ENCODE results near the gene SLC44A5. TPM values are rescaled to one million over a fixed set of nuclear protein-coding genes. Genes with fewer than 3 reads are reported as not detected.

Gene SLC44A5
- total RNA-seq, 4 donors from 2014 or later = 2.2 to 5.2 (median 3.3) TPM; not detected in 1

GRCh38 chr1:75469586-75470173 lies 141.2 kb downstream of the SLC44A5 start:
- no peaks in the 10 kb centered on the region for H3K4me1 ChIP-seq
- WGBS, 2 donors (ENCODE audit: low coverage in 1 of 2) = 72 to 74% methylated on average over 5 to 7 of the region's 7 CpGs
- intact Hi-C loops (cut with DNase I; ENCODE audit: low total_unique reads) = no loop called here
- TF ChIP-seq EP300 (IDR thresholded peaks at IDR 0.05; ENCODE audit: low read depth) (no peak), POLR2AphosphoS5 (IDR thresholded peaks at IDR 0.05) (no peak), CTCF (IDR thresholded peaks at IDR 0.05) (no peak), POLR2A (IDR thresholded peaks at IDR 0.05) (no peak)
- no peaks in the 10 kb centered on the region for H3K9me3 ChIP-seq
- in situ Hi-C loops (cut with MboI; ENCODE audit: low pct_ligation_motif_present in 1 of 4, low pct_unique_long_range_greater_than_20kb in 1 of 4, low sequenced_read_pairs in 3 of 4) = no loop called here
- no peaks in the 10 kb centered on the region for H3K36me3 ChIP-seq
- H3K27ac ChIP-seq = no peak overlapping the region
- H3K27me3 ChIP-seq = no peaks in the 10 kb centered on the region
- DNase-seq = no peak
- no peak overlapping the region for H3K4me3 ChIP-seq

- in situ Hi-C loops (cut with MboI; ENCODE audit: low pct_ligation_motif_present in 1 of 4, low pct_unique_long_range_greater_than_20kb in 1 of 4, low sequenced_read_pairs in 3 of 4) = no loop called here
- WGBS, 2 donors (ENCODE audit: low coverage in 1 of 2) = 80 to 100% methylated on average over 1 to 3 of the region's 3 CpGs
These were observed 149.0 kb downstream of the SLC44A5 start for GRCh38 chr1:75461808-75462325.

GRCh38 chr1:75449998-75450397 lies 160.9 kb downstream of the SLC44A5 start:
- H3K27ac ChIP-seq = no peak overlapping the region
- no peak overlapping the region for H3K4me3 ChIP-seq
- no peak for TF ChIP-seq POLR2A (IDR thresholded peaks at IDR 0.05)
- TF ChIP-seq CTCF (IDR thresholded peaks at IDR 0.05) = no peak
- no peak for TF ChIP-seq EP300 (IDR thresholded peaks at IDR 0.05; ENCODE audit: low read depth)
- TF ChIP-seq POLR2AphosphoS5 (IDR thresholded peaks at IDR 0.05) = no peak
- DNase-seq = no peak
- H3K4me1 ChIP-seq = no peaks in the 10 kb centered on the region
- peaks cover 0 to 3% of the 10 kb centered on the region in 2 donors for H3K9me3 ChIP-seq
- in situ Hi-C loops (cut with MboI; ENCODE audit: low pct_ligation_motif_present in 1 of 4, low pct_unique_long_range_greater_than_20kb in 1 of 4, low sequenced_read_pairs in 3 of 4) (no loop called here), intact Hi-C loops (cut with DNase I; ENCODE audit: low total_unique reads) (no loop called here)
- no peaks in the 10 kb centered on the region for H3K27me3 ChIP-seq
- H3K36me3 ChIP-seq = no peaks in the 10 kb centered on the region
- 77 to 81% methylated on average over 4 to 5 of the region's 5 CpGs for WGBS, 2 donors (ENCODE audit: low coverage in 1 of 2)

More at GRCh38 chr1:75461808-75462325, 149.0 kb downstream of the SLC44A5 start:
- no peaks in the 10 kb centered on the region for H3K27me3 ChIP-seq
- H3K9me3 ChIP-seq = no peaks in the 10 kb centered on the region
- H3K4me3 ChIP-seq = no peak overlapping the region
- no peak overlapping the region for H3K27ac ChIP-seq
- TF ChIP-seq CTCF (IDR thresholded peaks at IDR 0.05) (no peak), POLR2AphosphoS5 (IDR thresholded peaks at IDR 0.05) (no peak), EP300 (IDR thresholded peaks at IDR 0.05; ENCODE audit: low read depth) (no peak), POLR2A (IDR thresholded peaks at IDR 0.05) (no peak)
- intact Hi-C loops (cut with DNase I; ENCODE audit: low total_unique reads) = no loop called here
- no peak for DNase-seq
- H3K36me3 ChIP-seq = no peaks in the 10 kb centered on the region
- no peaks in the 10 kb centered on the region for H3K4me1 ChIP-seq

- WGBS, 2 donors (ENCODE audit: low coverage in 1 of 2) = 77 to 79% methylated on average over 1 of the region's 1 CpG
- Histone ChIP-seq H3K27me3 (no peaks in the 10 kb centered on the region), H3K4me1 (no peaks in the 10 kb centered on the region), H3K27ac (no peak overlapping the region), H3K9me3 (no peaks in the 10 kb centered on the region), H3K36me3 (no peaks in the 10 kb centered on the region), H3K4me3 (no peak overlapping the region)
- DNase-seq = no peak
- intact Hi-C loops (cut with DNase I; ENCODE audit: low total_unique reads) (no loop called here), in situ Hi-C loops (cut with MboI; ENCODE audit: low pct_ligation_motif_present in 1 of 4, low pct_unique_long_range_greater_than_20kb in 1 of 4, low sequenced_read_pairs in 3 of 4) (no loop called here)
- no peak for TF ChIP-seq CTCF (IDR thresholded peaks at IDR 0.05)
- TF ChIP-seq POLR2A (IDR thresholded peaks at IDR 0.05) = no peak
These were observed 166.7 kb downstream of the SLC44A5 start for GRCh38 chr1:75444220-75444619.

Data from transverse colon (tissue), 4 donors.